Psoas muscle (tissue), 8 donors: ENCODE measurements around the gene SRL. TPM values are rescaled to one million over a fixed set of nuclear protein-coding genes. Genes with fewer than 3 reads are reported as not detected.
A peak's percentile ranks its signal among the peaks of the same experiment; 100 is the strongest.
"Not testable (repeated sequence)": the region's sequence is repeated elsewhere in the genome, so short reads cannot be mapped to it uniquely, and the experiment has no call there.

Experiments
- ATAC-seq, 4 donors: fragments of 200-7000 bp; cut with Tn5 transposase; one replicate each; pipeline ENCODE4 v1.9.1; 2020; ENCODE audit warnings: moderate library complexity in 3 of 4, mild to moderate bottlenecking in 2 of 4
- DNase-seq, 2 donors: peaks; one replicate each; pipeline ENCODE4 v3.0.0-alpha.2; 2020
- H3K27ac ChIP-seq: fragments of 200-600 bp; one replicate; pipeline ENCODE4 v1.8.0; 2022
- H3K27me3 ChIP-seq, 3 donors: fragments of 200-600 bp in 1 of 3; one replicate each; pipeline versions ENCODE4 v1.6.1 to v1.8.0; 2013 to 2022; ENCODE audit warnings: low read length in 2 of 3, mild to moderate bottlenecking in 2 of 3, moderate library complexity in 1 of 3; ENCODE audit not compliant: insufficient read depth in 3 of 3
- H3K36me3 ChIP-seq, 2 donors: fragments of 200-600 bp in 1 of 2; one replicate each; pipeline versions ENCODE4 v1.6.1 to v1.8.0; 2013 to 2022; ENCODE audit warnings: low read depth in 1 of 2, mild to moderate bottlenecking in 1 of 2, moderate library complexity in 1 of 2; ENCODE audit not compliant: insufficient read depth in 1 of 2
- H3K4me1 ChIP-seq: fragments of 200-600 bp; one replicate; pipeline ENCODE4 v1.8.0; 2022
- H3K4me3 ChIP-seq: fragments of 200-600 bp; one replicate; pipeline ENCODE4 v1.8.0; 2022; ENCODE audit warnings: mild to moderate bottlenecking
- H3K9me3 ChIP-seq: fragments of 200-600 bp; one replicate; pipeline ENCODE4 v1.8.0; 2022
- CTCF ChIP-seq: fragments of 200-600 bp; IDR thresholded peaks from one replicate; pipeline ENCODE4 v1.8.0; 2022; ENCODE audit warnings: antibody characterized with exemption
- WGBS, 3 donors: extraction: QIAGEN DNeasy Blood & Tissue Kit; methylation state at CpG; one replicate each; pipeline versions ENCODE4 v1.1.6 to v1.1.7; 2013; 5-methylcytosine and 5-hydroxymethylcytosine counted together
- intact Hi-C, 2 donors: fragments of 100-400 bp; cut with DNase I; formaldehyde crosslinking; loops; one replicate each; pipeline versions ENCODE4 v1.11.0 to v1.14.2; 2022
- polyA plus RNA-seq, 3 donors: library from polyadenylated mRNA; stranded (reverse); fragments of 200-250 nt; gene quantifications; one replicate each; pipeline ENCODE4 v1.2.3, GENCODE V29; 2013
- total RNA-seq, 4 donors: library from RNA; stranded (reverse); fragmentation: NEBNext Ultra II Directional in 2 of 4; extraction: Animal tissue kit (Norgen Biotek cat#: 25700) in 2 of 4; gene quantifications; one replicate each; pipeline versions ENCODE4 v1.2.1 to v1.2.4, GENCODE V29; 2021 to 2023
- donor health status: healthy with polysubstance abuse.
- donor health status: DM: no; HTN: no; CAD: no; lungs with moderate emphysema.
- donor health status: Bipolar disorder and iron deficiency.
- donor health status: healthy.
- donor health status: DM: yes; HTN: yes; CAD: no.
- donor health status: DM: no; HTN: no; CAD: no.
- donor health status: DM: no; HTN: no; CAD: no.
- donor health status: DM: yes; HTN: yes; CAD: no.

The SRL gene
- total and polyA plus RNA-seq, 7 donors, result 196 to 552 (median 305) TPM

DNA sequence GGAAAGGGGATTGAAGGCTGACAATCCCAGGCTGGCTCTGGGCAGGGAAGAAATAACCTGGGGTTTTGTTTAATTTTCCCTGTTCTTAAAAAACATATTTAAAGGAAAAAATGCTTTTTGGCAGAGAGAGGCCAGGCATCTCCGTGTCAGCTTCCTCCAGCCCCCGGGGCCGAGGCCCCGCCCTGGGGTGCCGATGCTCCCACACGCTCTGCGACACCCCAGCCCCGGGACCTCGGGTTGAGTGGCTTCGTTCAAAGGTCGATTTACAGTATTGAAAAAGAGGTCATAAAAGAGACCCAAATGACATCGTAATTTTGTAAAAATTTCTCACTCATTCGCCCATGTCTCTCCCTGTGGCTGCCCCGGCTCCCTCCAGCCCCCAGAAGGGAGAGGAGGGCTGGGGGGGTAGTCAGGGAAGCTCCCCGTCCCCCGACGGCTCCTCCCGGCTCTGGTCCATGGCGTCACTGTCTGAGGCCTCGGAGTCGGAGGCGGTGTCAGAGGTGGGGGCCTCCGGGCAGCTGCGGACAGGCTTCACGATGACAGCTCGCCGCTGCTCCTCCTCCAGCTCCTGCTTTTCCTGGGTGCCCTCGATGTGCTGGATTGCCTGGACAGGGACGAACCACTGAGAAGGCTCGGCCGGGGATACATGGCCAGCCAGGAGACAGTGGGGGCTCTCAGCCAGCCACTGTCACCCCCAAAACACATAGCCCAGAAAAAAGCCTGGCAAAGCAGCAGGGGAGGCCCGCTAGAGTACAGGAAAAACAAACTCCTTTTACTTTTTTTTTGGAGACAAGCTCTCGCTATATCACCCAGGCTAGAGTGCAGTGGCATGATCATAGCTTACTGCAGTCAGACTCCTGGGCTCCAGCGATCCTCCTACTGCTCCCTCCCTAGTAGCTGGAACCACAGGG, 16.0 kb upstream of the SRL start:
- DNase-seq (peak in 1 of 2 donors; percentile 39), ATAC-seq (no peak)
- intact Hi-C loops, result no loop called here
- TF ChIP-seq CTCF, result no peak
- no peak overlapping the region for H3K4me3 ChIP-seq
- no peaks in the 10 kb centered on the region for H3K27me3 ChIP-seq
- H3K27ac ChIP-seq, result no peak overlapping the region
- no peaks in the 10 kb centered on the region for H3K4me1 ChIP-seq
- peaks cover 0 to 48% of the 10 kb centered on the region in 2 donors for H3K36me3 ChIP-seq
- H3K9me3 ChIP-seq, result no peaks in the 10 kb centered on the region
- WGBS, 3 donors, result 70 to 74% (median 71%) methylated on average over 34 of the region's 34 CpGs

DNA sequence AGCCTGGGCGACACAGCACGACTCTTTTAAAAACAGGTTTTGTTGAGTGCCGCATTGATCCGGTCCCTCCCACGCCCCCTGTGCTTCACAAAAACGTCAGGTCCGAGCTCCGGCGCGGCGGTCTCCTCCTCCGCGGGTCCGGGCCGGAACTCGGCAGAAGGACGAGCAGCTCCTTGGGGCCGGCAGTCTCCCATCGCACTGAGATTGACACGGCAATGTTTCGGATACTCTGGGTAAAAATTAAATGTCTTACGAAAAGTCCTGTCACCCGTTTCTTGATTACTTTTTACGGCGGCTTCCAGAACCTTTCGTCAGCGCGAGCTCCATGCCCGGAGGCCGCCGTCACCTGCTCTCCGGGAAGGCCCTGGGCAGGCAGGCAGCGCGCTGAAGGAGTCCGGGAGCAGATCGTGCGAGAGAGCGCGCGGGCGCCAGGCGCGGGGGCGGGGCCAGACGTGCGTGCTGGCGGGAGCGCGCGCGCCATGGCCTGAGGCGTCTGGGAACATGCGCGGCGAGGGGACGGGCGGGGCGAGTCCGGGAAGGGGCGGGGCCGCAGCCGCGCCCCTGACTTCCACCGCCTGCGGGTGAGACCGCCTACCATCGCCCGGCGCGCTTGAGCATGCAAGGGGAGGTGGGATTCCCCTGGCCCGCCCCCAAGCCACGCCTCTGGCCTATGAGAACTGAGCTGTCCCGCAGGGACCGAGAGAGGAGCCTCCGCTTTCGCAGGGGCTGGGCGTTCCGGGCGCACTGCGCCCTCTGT, 11.7 kb upstream of the SRL start:
- H3K27me3 ChIP-seq, result no peaks in the 10 kb centered on the region
- H3K4me3 ChIP-seq, result peak overlapping the region; percentile 71
- WGBS, 3 donors, result 0 to 1% (median 1%) methylated on average over 73 to 80 of the region's 80 CpGs
- H3K27ac ChIP-seq, result peak overlapping the region; percentile 91
- peak; percentile 93 to 96 (median 94) for ATAC-seq
- DNase-seq, result peak; percentile 100
- peaks cover 0 to 12% of the 10 kb centered on the region in 2 donors for H3K36me3 ChIP-seq
- TF ChIP-seq CTCF, result no peak
- H3K4me1 ChIP-seq, result peaks cover 7% of the 10 kb centered on the region
- no peaks in the 10 kb centered on the region for H3K9me3 ChIP-seq
- intact Hi-C loops, result loop anchor here (1.0 to 5.0 kb wide), 4 partner anchors 53 to 271 kb away; partner anchors contain the start of gene ADCY9 (in 1 of the 2)

DNA sequence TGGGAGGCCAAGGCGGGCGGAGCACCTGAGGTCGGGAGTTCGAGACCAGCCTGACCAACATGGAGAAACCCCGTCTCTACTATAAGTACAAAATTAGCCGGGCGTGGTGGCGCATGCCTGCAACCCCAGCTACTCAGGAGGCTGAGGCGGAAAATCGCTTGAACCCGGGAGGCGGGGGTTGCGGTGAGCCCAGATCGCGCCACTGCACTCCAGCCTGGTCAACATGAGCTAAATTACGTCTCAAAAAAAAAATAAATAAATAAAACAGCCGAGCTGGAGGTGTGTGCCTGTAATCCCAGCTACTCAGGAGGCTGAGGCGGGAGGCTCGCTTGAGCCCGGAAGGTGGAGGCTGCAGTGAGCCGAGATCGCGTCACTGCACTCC, 11.1 kb upstream of the SRL start:
- DNase-seq, result not testable (repeated sequence)

DNA sequence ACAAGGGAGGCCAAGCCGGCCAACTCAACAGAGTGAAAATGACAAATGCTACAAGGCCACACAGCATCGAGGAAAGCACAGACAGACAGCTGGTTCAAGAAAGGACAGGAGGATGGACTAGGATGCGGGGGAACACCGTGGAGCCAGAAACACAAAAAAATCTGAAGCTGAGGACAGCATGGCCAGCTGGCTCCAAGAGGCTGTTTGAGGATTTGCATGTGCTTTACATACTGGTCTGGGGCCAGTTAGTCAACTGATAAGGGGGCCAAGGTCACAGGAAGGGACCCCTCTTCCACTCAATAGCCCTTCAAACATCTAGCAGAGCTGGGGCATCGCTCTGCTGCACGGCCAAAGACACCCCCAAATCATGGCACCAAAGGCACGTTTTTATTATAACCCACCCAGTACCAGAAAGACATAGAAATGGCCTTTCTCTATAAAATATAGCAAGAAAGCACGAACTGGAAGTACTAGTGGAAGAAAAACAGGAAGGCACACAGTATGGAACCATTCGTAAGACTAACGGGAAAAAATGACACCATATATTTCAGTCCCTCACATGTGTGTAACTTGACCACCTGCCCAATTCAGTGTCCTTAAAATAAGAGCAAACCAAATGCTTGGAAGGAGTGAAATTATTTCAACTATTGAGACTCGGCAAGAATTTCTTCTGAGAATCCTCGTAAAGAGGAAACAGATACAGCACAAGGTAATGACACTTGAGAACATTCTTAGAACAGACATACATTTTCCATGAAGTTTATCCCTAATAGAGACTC, 7.8 kb upstream of the SRL start:
- peaks cover 7% of the 10 kb centered on the region for H3K4me1 ChIP-seq
- H3K27ac ChIP-seq, result peak overlapping the region; percentile 68
- WGBS, 3 donors, result 40 to 52% (median 43%) methylated on average over 12 of the region's 12 CpGs
- H3K9me3 ChIP-seq, result no peaks in the 10 kb centered on the region
- ATAC-seq (no peak), DNase-seq (no peak)
- no peaks in the 10 kb centered on the region for H3K27me3 ChIP-seq
- no peak for TF ChIP-seq CTCF
- H3K4me3 ChIP-seq, result no peak overlapping the region
- intact Hi-C loops, result loop anchor here (5.0 kb wide), 2 partner anchors 132 to 137 kb away; partner anchors contain the start of gene ADCY9 (in 1 of the 2)
- no peaks in the 10 kb centered on the region for H3K36me3 ChIP-seq

More for the DNA sequence above, 11.1 kb upstream of the SRL start:
- not testable (repeated sequence) for H3K9me3 ChIP-seq, H3K4me1 ChIP-seq, H3K36me3 ChIP-seq, H3K27me3 ChIP-seq
- H3K4me3 ChIP-seq, result peak overlapping the region; percentile 71
- ATAC-seq, result peak in 1 of 4 donors; percentile 20
- intact Hi-C loops, result loop anchor here (5.0 kb wide), 2 partner anchors 136 to 141 kb away; partner anchors contain the start of gene ADCY9 (in 1 of the 2)
- H3K27ac ChIP-seq, result peak overlapping the region; percentile 91
- WGBS, 3 donors, result 53 to 64% (median 59%) methylated on average over 20 to 23 of the region's 23 CpGs
